WTC11 (cell line): ENCODE results near the gene RASL11A.

ENCODE experiments used
- CBFB ChIP-seq: sonication (generic); formaldehyde crosslinking; IDR thresholded peaks from 2 replicates; pipeline ENCODE4 v1.8.1; 2022; ENCODE audit warnings: mild to moderate bottlenecking, low read depth, missing genetic modification reagents
- ERG ChIP-seq: fragments of 250-450 bp; sonication (Bioruptor Pico); IDR thresholded peaks from 2 replicates; pipeline ENCODE4 v1.8.0; 2021; ENCODE audit warnings: mild to moderate bottlenecking
- FOXJ3 ChIP-seq: sonication (generic); formaldehyde crosslinking; IDR thresholded peaks from 2 replicates; pipeline ENCODE4 v1.9.0; 2021; ENCODE audit warnings: missing genetic modification reagents, mild to moderate bottlenecking, borderline replicate concordance
- JUN ChIP-seq: sonication (generic); formaldehyde crosslinking; IDR thresholded peaks from 2 replicates; pipeline ENCODE4 v1.8.0; 2023; ENCODE audit warnings: mild to moderate bottlenecking, missing genetic modification reagents
- MXD4 ChIP-seq: fragments of 250-450 bp; sonication (Bioruptor Pico); IDR thresholded peaks from 2 replicates; pipeline ENCODE4 v1.8.0; 2021; ENCODE audit warnings: mild to moderate bottlenecking, moderate library complexity, borderline replicate concordance
- SP1 ChIP-seq: sonication (generic); formaldehyde crosslinking; conservative IDR thresholded peaks from 2 replicates; pipeline ENCODE4 v1.8.1; 2022; ENCODE audit warnings: missing genetic modification reagents
- TCF7 ChIP-seq: sonication (generic); formaldehyde crosslinking; IDR thresholded peaks from 2 replicates; pipeline ENCODE4 v1.8.0; 2022; ENCODE audit warnings: mild to moderate bottlenecking, low read depth, missing genetic modification reagents, moderate library complexity
- TF ChIP-seq, protein P1 (sequence below): fragments of 200-600 bp; IDR thresholded peaks from 2 replicates; pipeline ENCODE4 v1.8.0; 2022; ENCODE audit warnings: antibody characterized with exemption

- TF ChIP-seq, protein P1, sequence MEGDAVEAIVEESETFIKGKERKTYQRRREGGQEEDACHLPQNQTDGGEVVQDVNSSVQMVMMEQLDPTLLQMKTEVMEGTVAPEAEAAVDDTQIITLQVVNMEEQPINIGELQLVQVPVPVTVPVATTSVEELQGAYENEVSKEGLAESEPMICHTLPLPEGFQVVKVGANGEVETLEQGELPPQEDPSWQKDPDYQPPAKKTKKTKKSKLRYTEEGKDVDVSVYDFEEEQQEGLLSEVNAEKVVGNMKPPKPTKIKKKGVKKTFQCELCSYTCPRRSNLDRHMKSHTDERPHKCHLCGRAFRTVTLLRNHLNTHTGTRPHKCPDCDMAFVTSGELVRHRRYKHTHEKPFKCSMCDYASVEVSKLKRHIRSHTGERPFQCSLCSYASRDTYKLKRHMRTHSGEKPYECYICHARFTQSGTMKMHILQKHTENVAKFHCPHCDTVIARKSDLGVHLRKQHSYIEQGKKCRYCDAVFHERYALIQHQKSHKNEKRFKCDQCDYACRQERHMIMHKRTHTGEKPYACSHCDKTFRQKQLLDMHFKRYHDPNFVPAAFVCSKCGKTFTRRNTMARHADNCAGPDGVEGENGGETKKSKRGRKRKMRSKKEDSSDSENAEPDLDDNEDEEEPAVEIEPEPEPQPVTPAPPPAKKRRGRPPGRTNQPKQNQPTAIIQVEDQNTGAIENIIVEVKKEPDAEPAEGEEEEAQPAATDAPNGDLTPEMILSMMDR: no peak
- TF ChIP-seq JUN (CRISPR knock-in tag) (no peak), TCF7 (CRISPR knock-in tag) (no peak), SP1 (no peak), ERG (CRISPR knock-in tag) (no peak), FOXJ3 (CRISPR knock-in tag) (no peak), CBFB (CRISPR knock-in tag) (no peak), MXD4 (CRISPR knock-in tag) (no peak)
These were observed 3.2 kb downstream of the RASL11A start for GRCh38 chr13:27273658-27274425.
